Omental fat pad (tissue), 4 donors: ENCODE measurements around the gene CDCA7. TPM values are rescaled to one million over a fixed set of nuclear protein-coding genes. Genes with fewer than 3 reads are reported as not detected.
"Not testable (repeated sequence)": the region's sequence is repeated elsewhere in the genome, so short reads cannot be mapped to it uniquely, and the experiment has no call there.

Experiments
- ATAC-seq: fragments of 150-250 bp; one replicate; pipeline ENCODE4 v1.9.1; 2016; ENCODE audit warnings: mild to moderate bottlenecking, moderate library complexity; ENCODE audit not compliant: low FRiP score
- DNase-seq: peaks from one replicate; pipeline ENCODE4 v3.0.0-alpha.2; 2019; ENCODE audit warnings: low spot score
- CTCF ChIP-seq, 3 donors: fragments of 450-650 bp; IDR thresholded peaks; one replicate each; pipeline ENCODE4 v1.5.1; 2016 to 2017; ENCODE audit warnings: antibody characterized with exemption in 3 of 3, mild to moderate bottlenecking in 3 of 3, moderate library complexity in 2 of 3
- total RNA-seq, 4 donors: library from RNA; depleted of rRNA; stranded (reverse); fragments of >200 nt; gene quantifications; one replicate each; pipeline ENCODE4 v1.1.0, GENCODE V29; 2016

The CDCA7 gene
- total RNA-seq, 4 donors from 2014 or later: 0.95 to 1.2 TPM; not detected in 2

GRCh38 chr2:173327421-173327820 lies 27.3 kb upstream of the CDCA7 start:
- DNase-seq: no peak
- no peak for ATAC-seq
- no peak for TF ChIP-seq CTCF (IDR thresholded peaks at IDR 0.05)

GRCh38 chr2:173333003-173333402 lies 21.7 kb upstream of the CDCA7 start:
- not testable (repeated sequence) for DNase-seq, ATAC-seq

GRCh38 chr2:173339807-173340206 lies 14.9 kb upstream of the CDCA7 start:
- no peak for ATAC-seq
- TF ChIP-seq CTCF (IDR thresholded peaks at IDR 0.05): no peak
- DNase-seq: no peak

- DNase-seq: no peak
- ATAC-seq: no peak
- no peak for TF ChIP-seq CTCF (IDR thresholded peaks at IDR 0.05)
Measured at GRCh38 chr2:173343921-173344320, 10.8 kb upstream of the CDCA7 start.

- no peak for DNase-seq
- ATAC-seq: no peak
- TF ChIP-seq CTCF (IDR thresholded peaks at IDR 0.05): no peak
Measured at GRCh38 chr2:173346035-173346434, 8.6 kb upstream of the CDCA7 start.

GRCh38 chr2:173347305-173348168 lies 7.1 kb upstream of the CDCA7 start:
- TF ChIP-seq CTCF (IDR thresholded peaks at IDR 0.05): no peak
- ATAC-seq (no peak), DNase-seq (no peak)

- TF ChIP-seq CTCF (IDR thresholded peaks at IDR 0.05): no peak
Measured at GRCh38 chr2:173349287-173349686, 5.4 kb upstream of the CDCA7 start.

More at GRCh38 chr2:173349287-173349686, 5.4 kb upstream of the CDCA7 start:
- ATAC-seq (no peak), DNase-seq (no peak)
